Brain microvascular endothelial cell (primary cell): ENCODE measurements around the gene MKRN2OS.
"Not testable (repeated sequence)": the region's sequence is repeated elsewhere in the genome, so short reads cannot be mapped to it uniquely, and the experiment has no call there.

Experiments
- DNase-seq: peaks from one replicate; pipeline ENCODE4 v3.0.0-alpha.2; 2020
- H3K27ac ChIP-seq: fragments of 250-450 bp; sonication (Bioruptor Pico); 2 replicates; pipeline ENCODE4 v1.5.1; 2020; ENCODE audit warnings: mild to moderate bottlenecking, moderate library complexity
- H3K27me3 ChIP-seq: fragments of 250-450 bp; sonication (Bioruptor Pico); replicated peaks from 2 replicates; pipeline ENCODE4 v1.5.1; 2020; ENCODE audit warnings: mild to moderate bottlenecking
- H3K36me3 ChIP-seq: fragments of 250-450 bp; sonication (Bioruptor Pico); replicated peaks from 2 replicates; pipeline ENCODE4 v1.5.1; 2020; ENCODE audit warnings: mild to moderate bottlenecking
- H3K4me3 ChIP-seq: 2 replicates; pipeline ENCODE4 v1.5.1; 2011; ENCODE audit warnings: low read depth, mild to moderate bottlenecking, control low read depth, low read length, moderate library complexity
- CTCF ChIP-seq: IDR thresholded peaks from 2 replicates; pipeline ENCODE4 v1.5.1; 2011; ENCODE audit warnings: low read depth, mild to moderate bottlenecking, moderate library complexity, low read length, control low read depth, inconsistent platforms; ENCODE audit errors: missing control alignments
- in situ Hi-C: cut with HindIII; loops from 2 replicates; pipeline ENCODE4 v1.10.0; 2017; ENCODE audit warnings: low sequenced_read_pairs, low pct_ligation_motif_present

MKRN2OS gene

DNA sequence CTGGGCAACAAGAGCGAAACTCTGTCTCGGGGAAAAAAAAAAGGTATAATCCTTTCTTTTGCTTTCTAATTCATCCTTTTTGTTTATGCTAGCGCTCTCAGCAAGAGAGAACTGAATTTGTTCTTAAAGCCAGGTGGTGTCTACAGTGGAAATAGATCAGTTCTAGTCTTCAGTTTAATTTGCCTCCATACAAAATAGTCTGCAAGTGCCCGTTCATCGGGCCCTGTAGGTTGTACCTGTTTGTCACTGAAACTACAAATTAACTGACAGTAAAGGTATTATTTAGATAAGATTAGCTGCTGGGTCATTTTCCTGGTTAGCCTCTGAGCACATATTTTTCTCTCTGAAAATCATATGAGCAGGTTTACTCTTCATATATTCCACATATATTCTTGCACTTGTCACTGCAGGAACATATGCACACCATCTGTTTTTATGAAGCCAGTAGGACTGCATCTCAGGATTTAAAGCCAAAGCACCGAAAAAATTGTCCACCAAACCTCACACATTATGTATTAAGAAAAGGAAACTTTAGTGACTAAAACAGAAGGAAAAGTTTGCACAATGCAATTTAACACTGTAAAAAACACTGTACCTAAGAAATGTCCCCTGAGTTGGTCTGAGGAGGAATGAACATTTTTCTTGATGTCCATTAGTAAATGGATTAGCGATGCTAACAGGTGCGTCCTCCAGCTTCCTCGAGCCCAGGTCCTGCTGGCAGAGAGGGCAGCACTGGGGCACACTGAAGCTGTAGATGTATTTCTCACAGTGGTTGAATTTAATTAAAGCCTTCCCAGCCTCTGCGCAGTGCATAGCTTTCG is 437 bp downstream of the MKRN2OS start:
- no peak for DNase-seq
- TF ChIP-seq CTCF, result no peak
- Histone ChIP-seq H3K27me3 (no peaks in the 10 kb centered on the region), H3K36me3 (peaks cover 2% of the 10 kb centered on the region), H3K27ac (no peak overlapping the region), H3K4me3 (no peak overlapping the region)
- in situ Hi-C loops, result no loop called here

GRCh38 chr3:12543497-12543896 is 1.8 kb downstream of the MKRN2OS start:
- not testable (repeated sequence) for H3K27ac ChIP-seq, H3K4me3 ChIP-seq

GRCh38 chr3:12541625-12542024 is 3.7 kb downstream of the MKRN2OS start:
- DNase-seq, result no peak
- Histone ChIP-seq H3K4me3 (no peak overlapping the region), H3K27ac (no peak overlapping the region), H3K27me3 (no peaks in the 10 kb centered on the region), H3K36me3 (peaks cover 2% of the 10 kb centered on the region)
- in situ Hi-C loops, result no loop called here
- TF ChIP-seq CTCF, result peak; percentile 40

More at GRCh38 chr3:12543497-12543896, 1.8 kb downstream of the MKRN2OS start:
- in situ Hi-C loops, H3K27me3 ChIP-seq, DNase-seq, H3K36me3 ChIP-seq: not testable (repeated sequence)

GRCh38 chr3:12536423-12536822 is 8.9 kb downstream of the MKRN2OS start:
- Histone ChIP-seq H3K27ac (no peak overlapping the region), H3K27me3 (no peaks in the 10 kb centered on the region), H3K36me3 (peaks cover 12% of the 10 kb centered on the region), H3K4me3 (no peak overlapping the region)
- in situ Hi-C loops, result no loop called here
- no peak for DNase-seq
- TF ChIP-seq CTCF, result peak; percentile 43

DNA sequence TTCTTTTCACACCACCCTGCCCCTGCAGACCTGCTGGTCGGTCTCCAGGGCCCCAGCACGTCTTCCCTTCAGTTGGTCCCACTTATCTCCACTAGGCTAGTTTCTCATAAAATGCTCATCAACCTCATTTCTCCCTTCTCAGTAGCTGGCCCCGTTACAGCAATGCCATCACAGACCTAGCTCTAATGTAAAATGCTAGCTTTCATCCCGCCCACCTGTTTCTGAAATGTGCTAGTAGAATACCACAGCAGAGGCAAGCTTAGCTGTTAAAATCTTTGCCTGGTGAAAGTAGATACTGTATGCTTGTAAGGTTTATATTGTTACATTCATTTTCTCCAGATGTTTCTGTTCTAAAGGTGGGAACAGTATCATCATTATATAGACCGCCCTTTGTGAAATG is 13.1 kb downstream of the MKRN2OS start:
- in situ Hi-C loops, result no loop called here
- TF ChIP-seq CTCF, result no peak
- no peak overlapping the region for H3K27ac ChIP-seq
- peaks cover 14% of the 10 kb centered on the region for H3K36me3 ChIP-seq
- DNase-seq, result no peak
- no peak overlapping the region for H3K4me3 ChIP-seq
- H3K27me3 ChIP-seq, result no peaks in the 10 kb centered on the region

DNA sequence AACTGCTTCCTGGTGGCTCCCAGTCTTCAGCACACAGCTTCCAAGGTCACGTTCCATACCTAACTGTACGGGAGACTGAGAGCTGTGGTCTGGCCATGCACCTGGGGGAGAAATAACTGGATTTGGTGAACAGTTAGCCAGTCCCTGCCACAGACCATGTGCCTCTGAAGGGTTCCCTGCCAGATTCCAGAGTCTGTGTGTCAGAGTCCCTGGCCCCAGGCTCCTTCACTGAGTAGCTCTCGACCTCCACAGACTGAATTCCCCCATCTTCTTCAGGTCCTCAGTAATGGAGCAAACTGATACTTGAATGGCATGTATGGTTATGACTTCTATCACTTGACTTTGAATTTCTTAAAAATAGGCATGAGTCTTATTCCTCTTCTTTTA is 17.5 kb downstream of the MKRN2OS start:
- H3K27me3 ChIP-seq, result no peaks in the 10 kb centered on the region
- DNase-seq, result no peak
- H3K36me3 ChIP-seq, result peaks cover 17% of the 10 kb centered on the region
- in situ Hi-C loops, result no loop called here
- TF ChIP-seq CTCF, result no peak
- H3K4me3 ChIP-seq, result no peak overlapping the region
- H3K27ac ChIP-seq, result no peak overlapping the region
